DOHH2 (cell line): ENCODE measurements around the gene CASP7.

ENCODE experiments used
- EZH2phosphoT487 ChIP-seq: fragments of 200-600 bp; sonication (generic); IDR thresholded peaks from 2 replicates; pipeline ENCODE4 v1.6.1; 2017; ENCODE audit warnings: borderline replicate concordance, mild to moderate bottlenecking, antibody characterized with exemption, low read length, moderate library complexity, mixed read lengths
- TF ChIP-seq, protein P1 (sequence below): fragments of 200-600 bp; sonication (generic); IDR thresholded peaks from one replicate; pipeline ENCODE4 v1.5.1; 2014; ENCODE audit warnings: antibody characterized with exemption, mild to moderate bottlenecking, low read depth, low read length; ENCODE audit not compliant: poor library complexity, severe bottlenecking

DNA sequence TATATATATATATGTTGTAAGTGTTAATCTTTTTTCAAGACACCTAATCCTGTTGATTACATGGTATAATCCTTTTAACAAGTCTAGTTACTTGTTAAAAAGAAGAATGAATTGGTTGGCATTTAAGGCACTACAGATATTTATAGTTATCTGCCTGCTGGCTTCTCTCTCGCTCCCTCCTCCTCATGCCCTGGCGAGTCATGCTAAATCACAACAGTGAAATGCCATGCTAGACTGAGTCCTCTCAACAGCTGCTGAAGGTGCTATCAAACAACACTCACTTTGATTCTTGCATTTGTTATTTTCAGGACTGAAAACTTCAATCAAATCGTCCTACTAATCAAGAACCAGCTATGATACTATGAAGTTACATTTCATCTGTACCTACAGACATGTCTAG, 31.2 kb upstream of the CASP7 start:
- TF ChIP-seq, protein P1, sequence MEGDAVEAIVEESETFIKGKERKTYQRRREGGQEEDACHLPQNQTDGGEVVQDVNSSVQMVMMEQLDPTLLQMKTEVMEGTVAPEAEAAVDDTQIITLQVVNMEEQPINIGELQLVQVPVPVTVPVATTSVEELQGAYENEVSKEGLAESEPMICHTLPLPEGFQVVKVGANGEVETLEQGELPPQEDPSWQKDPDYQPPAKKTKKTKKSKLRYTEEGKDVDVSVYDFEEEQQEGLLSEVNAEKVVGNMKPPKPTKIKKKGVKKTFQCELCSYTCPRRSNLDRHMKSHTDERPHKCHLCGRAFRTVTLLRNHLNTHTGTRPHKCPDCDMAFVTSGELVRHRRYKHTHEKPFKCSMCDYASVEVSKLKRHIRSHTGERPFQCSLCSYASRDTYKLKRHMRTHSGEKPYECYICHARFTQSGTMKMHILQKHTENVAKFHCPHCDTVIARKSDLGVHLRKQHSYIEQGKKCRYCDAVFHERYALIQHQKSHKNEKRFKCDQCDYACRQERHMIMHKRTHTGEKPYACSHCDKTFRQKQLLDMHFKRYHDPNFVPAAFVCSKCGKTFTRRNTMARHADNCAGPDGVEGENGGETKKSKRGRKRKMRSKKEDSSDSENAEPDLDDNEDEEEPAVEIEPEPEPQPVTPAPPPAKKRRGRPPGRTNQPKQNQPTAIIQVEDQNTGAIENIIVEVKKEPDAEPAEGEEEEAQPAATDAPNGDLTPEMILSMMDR = no peak
- no peak for TF ChIP-seq EZH2phosphoT487
